ENCODE results near the gene USP26.

- TF ChIP-seq, protein P1, sequence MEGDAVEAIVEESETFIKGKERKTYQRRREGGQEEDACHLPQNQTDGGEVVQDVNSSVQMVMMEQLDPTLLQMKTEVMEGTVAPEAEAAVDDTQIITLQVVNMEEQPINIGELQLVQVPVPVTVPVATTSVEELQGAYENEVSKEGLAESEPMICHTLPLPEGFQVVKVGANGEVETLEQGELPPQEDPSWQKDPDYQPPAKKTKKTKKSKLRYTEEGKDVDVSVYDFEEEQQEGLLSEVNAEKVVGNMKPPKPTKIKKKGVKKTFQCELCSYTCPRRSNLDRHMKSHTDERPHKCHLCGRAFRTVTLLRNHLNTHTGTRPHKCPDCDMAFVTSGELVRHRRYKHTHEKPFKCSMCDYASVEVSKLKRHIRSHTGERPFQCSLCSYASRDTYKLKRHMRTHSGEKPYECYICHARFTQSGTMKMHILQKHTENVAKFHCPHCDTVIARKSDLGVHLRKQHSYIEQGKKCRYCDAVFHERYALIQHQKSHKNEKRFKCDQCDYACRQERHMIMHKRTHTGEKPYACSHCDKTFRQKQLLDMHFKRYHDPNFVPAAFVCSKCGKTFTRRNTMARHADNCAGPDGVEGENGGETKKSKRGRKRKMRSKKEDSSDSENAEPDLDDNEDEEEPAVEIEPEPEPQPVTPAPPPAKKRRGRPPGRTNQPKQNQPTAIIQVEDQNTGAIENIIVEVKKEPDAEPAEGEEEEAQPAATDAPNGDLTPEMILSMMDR (IDR thresholded peaks at IDR 0.05; ENCODE audit: low read depth, low read length, poor library complexity, severe bottlenecking) = no peak
- no peak for TF ChIP-seq EZH2phosphoT487 (IDR thresholded peaks at IDR 0.05; ENCODE audit: borderline replicate concordance, low read length)
These were observed 24.3 kb downstream of the USP26 start for GRCh38 chrX:133072566-133072965.

Data from DOHH2 (cell line).